MM.1S (cell line): Measurements from ENCODE around the gene ANKRD10.
"Not testable (repeated sequence)": the region's sequence is repeated elsewhere in the genome, so short reads cannot be mapped to it uniquely, and the experiment has no call there.

Source experiments
- DNase-seq: peaks from one replicate; pipeline ENCODE4 v3.0.0-alpha.2; 2015
- H2AFZ ChIP-seq: fragments of 300-600 bp; sonication (generic); 2 replicates; pipeline ENCODE4 v1.6.0; 2016; ENCODE audit warnings: antibody characterized with exemption, low read length
- H3F3A ChIP-seq: fragments of 300-600 bp; sonication (generic); 2 replicates; pipeline ENCODE4 v1.6.1; 2016; ENCODE audit warnings: mild to moderate bottlenecking, antibody characterized with exemption, low read length, moderate library complexity, mixed read lengths; ENCODE audit not compliant: insufficient read depth
- H3K27ac ChIP-seq: fragments of 300-600 bp; sonication (generic); 2 replicates; pipeline ENCODE4 v1.5.1; 2016; ENCODE audit warnings: mild to moderate bottlenecking, low read length
- H3K27me3 ChIP-seq: fragments of 300-600 bp; sonication (generic); replicated peaks from 2 replicates; pipeline ENCODE4 v1.6.0; 2016; ENCODE audit warnings: low read length; ENCODE audit not compliant: insufficient read depth
- H3K36me3 ChIP-seq: fragments of 300-600 bp; sonication (generic); replicated peaks from 2 replicates; pipeline ENCODE4 v1.6.1; 2016; ENCODE audit warnings: mild to moderate bottlenecking, low read length, mixed read lengths; ENCODE audit not compliant: insufficient read depth
- H3K4me1 ChIP-seq: fragments of 300-600 bp; sonication (generic); 2 replicates; pipeline ENCODE4 v1.6.1; 2016; ENCODE audit warnings: low read length, mixed read lengths
- H3K4me2 ChIP-seq: fragments of 300-600 bp; sonication (generic); 2 replicates; pipeline ENCODE4 v1.6.0; 2016; ENCODE audit warnings: low read depth, low read length
- H3K4me3 ChIP-seq: fragments of 300-600 bp; sonication (generic); 2 replicates; pipeline ENCODE4 v1.5.1; 2016; ENCODE audit warnings: low read length, mixed read lengths
- H3K79me2 ChIP-seq: fragments of 300-600 bp; sonication (generic); 2 replicates; pipeline ENCODE4 v1.6.1; 2016; ENCODE audit warnings: mixed run types, low read length, mixed read lengths
- H3K9ac ChIP-seq: fragments of 300-600 bp; sonication (generic); 2 replicates; pipeline ENCODE4 v1.6.1; 2016; ENCODE audit warnings: low read length, mixed read lengths
- H3K9me2 ChIP-seq: fragments of 300-600 bp; sonication (generic); replicated peaks from 2 replicates; pipeline ENCODE4 v1.6.1; 2016; ENCODE audit warnings: mild to moderate bottlenecking, low read length, mixed read lengths; ENCODE audit not compliant: insufficient read depth
- H3K9me3 ChIP-seq: fragments of 300-600 bp; sonication (generic); replicated peaks from 2 replicates; pipeline ENCODE4 v1.6.1; 2016; ENCODE audit warnings: mild to moderate bottlenecking, low read length, mixed read lengths; ENCODE audit not compliant: insufficient read depth
- H4K20me1 ChIP-seq: fragments of 300-600 bp; sonication (generic); 2 replicates; pipeline ENCODE4 v1.6.1; 2016; ENCODE audit warnings: mild to moderate bottlenecking, low read length, moderate library complexity, mixed read lengths; ENCODE audit not compliant: insufficient read depth
- EZH2 ChIP-seq: fragments of 300-600 bp; sonication (generic); optimal IDR thresholded peaks from 2 replicates; pipeline ENCODE3; 2017; ENCODE audit warnings: low read depth, mild to moderate bottlenecking, antibody characterized with exemption, low read length, mixed read lengths
- EZH2phosphoT487 ChIP-seq: fragments of 300-600 bp; sonication (generic); IDR thresholded peaks from 2 replicates; pipeline ENCODE4 v1.6.1; 2018; ENCODE audit warnings: antibody characterized with exemption, low read length
- TF ChIP-seq, protein P1 (sequence below): fragments of 300-600 bp; sonication (generic); IDR thresholded peaks from 2 replicates; pipeline ENCODE4 v1.5.1; 2016; ENCODE audit warnings: antibody characterized with exemption, low read length, mixed read lengths

The ANKRD10 gene

GRCh38 chr13:110950356-110950755 is 35.5 kb upstream of the ANKRD10 start:
- Histone ChIP-seq H4K20me1 (no peaks in the 10 kb centered on the region), H3K79me2 (no peaks in the 10 kb centered on the region), H2AFZ (no peak overlapping the region), H3K9me3 (no peaks in the 10 kb centered on the region), H3K4me1 (no peaks in the 10 kb centered on the region), H3K27me3 (no peaks in the 10 kb centered on the region), H3K27ac (no peak overlapping the region), H3K9ac (no peak overlapping the region), H3K9me2 (no peaks in the 10 kb centered on the region), H3K4me3 (no peak overlapping the region), H3K36me3 (no peaks in the 10 kb centered on the region), H3K4me2 (no peak overlapping the region), H3F3A (no peaks in the 10 kb centered on the region)
- DNase-seq = no peak
- TF ChIP-seq EZH2phosphoT487 (no peak), EZH2 (no peak)
- TF ChIP-seq, protein P1, sequence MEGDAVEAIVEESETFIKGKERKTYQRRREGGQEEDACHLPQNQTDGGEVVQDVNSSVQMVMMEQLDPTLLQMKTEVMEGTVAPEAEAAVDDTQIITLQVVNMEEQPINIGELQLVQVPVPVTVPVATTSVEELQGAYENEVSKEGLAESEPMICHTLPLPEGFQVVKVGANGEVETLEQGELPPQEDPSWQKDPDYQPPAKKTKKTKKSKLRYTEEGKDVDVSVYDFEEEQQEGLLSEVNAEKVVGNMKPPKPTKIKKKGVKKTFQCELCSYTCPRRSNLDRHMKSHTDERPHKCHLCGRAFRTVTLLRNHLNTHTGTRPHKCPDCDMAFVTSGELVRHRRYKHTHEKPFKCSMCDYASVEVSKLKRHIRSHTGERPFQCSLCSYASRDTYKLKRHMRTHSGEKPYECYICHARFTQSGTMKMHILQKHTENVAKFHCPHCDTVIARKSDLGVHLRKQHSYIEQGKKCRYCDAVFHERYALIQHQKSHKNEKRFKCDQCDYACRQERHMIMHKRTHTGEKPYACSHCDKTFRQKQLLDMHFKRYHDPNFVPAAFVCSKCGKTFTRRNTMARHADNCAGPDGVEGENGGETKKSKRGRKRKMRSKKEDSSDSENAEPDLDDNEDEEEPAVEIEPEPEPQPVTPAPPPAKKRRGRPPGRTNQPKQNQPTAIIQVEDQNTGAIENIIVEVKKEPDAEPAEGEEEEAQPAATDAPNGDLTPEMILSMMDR = no peak

- H4K20me1 ChIP-seq = no peaks in the 10 kb centered on the region
- no peaks in the 10 kb centered on the region for H3K9me2 ChIP-seq
- H3K9me3 ChIP-seq = no peaks in the 10 kb centered on the region
- H3K9ac ChIP-seq = no peak overlapping the region
- no peak for DNase-seq
- no peak overlapping the region for H2AFZ ChIP-seq
- no peak overlapping the region for H3K4me3 ChIP-seq
- H3K79me2 ChIP-seq = no peaks in the 10 kb centered on the region
- TF ChIP-seq EZH2phosphoT487 (no peak), EZH2 (no peak)
- TF ChIP-seq, protein P1 = no peak
- no peaks in the 10 kb centered on the region for H3K4me1 ChIP-seq
- no peak overlapping the region for H3K4me2 ChIP-seq
- no peaks in the 10 kb centered on the region for H3K36me3 ChIP-seq
- H3K27me3 ChIP-seq = no peaks in the 10 kb centered on the region
- H3F3A ChIP-seq = no peaks in the 10 kb centered on the region
- no peak overlapping the region for H3K27ac ChIP-seq
These were observed 34.8 kb upstream of the ANKRD10 start for GRCh38 chr13:110949628-110950027.

GRCh38 chr13:110949116-110949515 is 34.2 kb upstream of the ANKRD10 start:
- Histone ChIP-seq H3F3A (no peaks in the 10 kb centered on the region), H3K9me2 (no peaks in the 10 kb centered on the region), H3K4me1 (no peaks in the 10 kb centered on the region), H3K4me3 (no peak overlapping the region), H2AFZ (no peak overlapping the region), H3K79me2 (no peaks in the 10 kb centered on the region), H3K27ac (no peak overlapping the region), H3K9ac (no peak overlapping the region), H3K4me2 (no peak overlapping the region), H3K27me3 (no peaks in the 10 kb centered on the region), H3K36me3 (no peaks in the 10 kb centered on the region), H4K20me1 (no peaks in the 10 kb centered on the region), H3K9me3 (no peaks in the 10 kb centered on the region)
- no peak for DNase-seq
- no peak for TF ChIP-seq EZH2phosphoT487
- no peak for TF ChIP-seq EZH2
- TF ChIP-seq, protein P1 = no peak

GRCh38 chr13:110947338-110947737 is 32.5 kb upstream of the ANKRD10 start:
- not testable (repeated sequence) for H3K4me3 ChIP-seq, H3K9me3 ChIP-seq, H3K9ac ChIP-seq, H2AFZ ChIP-seq, H3K79me2 ChIP-seq, H4K20me1 ChIP-seq, H3K9me2 ChIP-seq, H3K27ac ChIP-seq, H3K36me3 ChIP-seq, H3K4me1 ChIP-seq, H3F3A ChIP-seq, H3K27me3 ChIP-seq, H3K4me2 ChIP-seq, DNase-seq
